ENCODE measurements around the gene ZCCHC17.
A peak's percentile ranks its signal among the peaks of the same experiment; 100 is the strongest.

ZCCHC17 gene

DNA sequence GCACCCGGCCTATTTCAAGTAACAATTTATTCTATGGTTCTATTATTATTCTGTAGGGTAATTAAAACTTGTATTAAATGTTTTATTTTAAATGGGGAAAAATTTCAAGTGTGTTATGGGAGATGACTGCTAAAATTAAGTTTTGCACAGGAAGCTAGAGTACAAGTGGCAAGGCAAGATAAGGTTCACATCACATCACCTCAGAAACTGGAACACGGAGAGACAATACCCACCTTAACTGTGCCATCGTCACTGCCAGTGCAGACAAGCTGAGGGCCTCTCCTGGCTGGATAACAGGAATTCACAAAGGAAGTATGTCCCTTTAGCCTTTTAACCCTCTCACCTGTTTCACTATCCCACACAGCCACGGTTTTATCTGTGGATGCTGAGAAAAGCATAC, 7.8 kb upstream of the ZCCHC17 start:
- in situ Hi-C loops (cut with HindIII; ENCODE audit: low pct_unique_long_range_greater_than_20kb, low sequenced_read_pairs): no loop called here
- no peak for DNase-seq (ENCODE audit: low read depth in 1 of 2, low spot score in 1 of 2)
- no peak for TF ChIP-seq JUND (IDR thresholded peaks at IDR 0.05; ENCODE audit: low read depth)

DNA sequence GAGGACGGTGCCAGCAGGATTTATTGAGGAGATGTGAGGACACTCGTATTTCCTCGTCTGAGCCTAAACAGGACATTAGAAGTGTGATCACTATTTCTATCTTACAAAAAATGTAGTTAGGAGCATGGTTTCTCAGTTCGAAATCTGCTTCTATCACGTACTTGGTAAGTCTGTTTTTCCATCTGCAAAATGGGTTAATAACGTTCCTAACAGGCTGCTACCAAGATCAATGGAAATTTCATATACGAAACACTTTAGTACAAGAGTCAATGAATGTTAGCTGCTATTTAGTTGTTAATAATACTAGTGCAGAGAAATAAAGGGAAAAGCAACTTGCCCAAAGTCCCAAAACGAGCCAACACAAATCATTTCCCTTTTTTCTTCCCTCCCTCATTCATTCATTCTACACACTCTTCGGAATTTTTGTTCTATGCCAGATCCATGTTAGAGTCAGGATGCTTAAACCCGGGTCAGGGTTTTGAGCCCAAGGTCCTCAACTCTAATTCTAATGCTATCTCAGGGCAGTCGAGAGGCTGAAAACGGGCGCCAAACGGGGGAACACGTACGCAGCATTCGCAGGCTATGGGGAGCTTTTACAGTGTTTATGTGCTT, 852 bp upstream of the ZCCHC17 start:
- no peak for TF ChIP-seq JUND (IDR thresholded peaks at IDR 0.05; ENCODE audit: low read depth)
- in situ Hi-C loops (cut with HindIII; ENCODE audit: low pct_unique_long_range_greater_than_20kb, low sequenced_read_pairs): no loop called here

DNA sequence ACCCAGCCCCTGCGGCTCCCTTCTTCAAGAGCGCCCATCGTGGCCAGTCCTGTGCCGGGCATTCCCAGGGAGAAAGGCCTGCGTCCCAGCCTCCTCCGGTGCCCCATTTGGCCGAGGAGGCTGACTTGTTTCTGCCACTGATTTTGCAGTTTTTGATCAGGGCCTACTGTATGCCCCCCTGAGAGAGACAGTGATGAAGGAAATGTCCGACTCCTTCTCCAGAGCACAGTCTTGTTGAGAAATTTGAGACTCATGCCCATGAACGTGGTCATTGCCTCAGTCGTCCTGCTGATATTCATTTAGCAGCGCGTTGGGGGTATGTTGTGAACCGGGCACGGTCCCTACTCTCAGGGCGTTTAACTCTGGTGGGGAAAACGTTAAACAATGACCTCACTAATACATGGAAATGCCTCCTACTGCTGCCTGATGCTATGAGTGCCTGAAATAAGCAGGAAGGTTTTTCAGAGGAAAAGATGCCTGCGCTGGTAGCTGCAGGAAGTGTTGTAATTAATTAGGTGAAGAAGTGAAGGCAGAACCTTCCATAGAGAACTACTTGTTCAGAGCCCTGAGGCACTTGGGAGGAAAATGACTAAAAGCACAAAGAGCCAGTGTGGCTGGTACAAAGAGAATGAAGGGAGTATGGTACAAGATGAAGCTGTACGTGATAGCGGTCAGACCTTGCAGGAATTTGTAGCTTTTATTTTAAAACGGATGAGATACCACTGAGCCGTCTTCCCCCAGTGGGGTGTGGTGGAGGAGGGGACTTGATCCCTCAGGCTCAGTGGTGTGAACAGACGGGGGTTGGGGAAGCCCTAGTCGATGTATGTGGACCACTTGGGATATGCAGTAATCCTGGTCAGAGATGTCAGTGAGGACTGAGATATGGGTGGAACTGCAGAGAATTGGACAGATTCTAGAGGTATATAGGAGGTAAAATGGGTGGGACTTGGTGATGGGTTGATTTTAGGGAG, 730 bp downstream of the ZCCHC17 start:
- in situ Hi-C loops (cut with HindIII; ENCODE audit: low pct_unique_long_range_greater_than_20kb, low sequenced_read_pairs): no loop called here

More for the DNA sequence above, 852 bp upstream of the ZCCHC17 start:
- no peak for DNase-seq (ENCODE audit: low read depth in 1 of 2, low spot score in 1 of 2)

DNA sequence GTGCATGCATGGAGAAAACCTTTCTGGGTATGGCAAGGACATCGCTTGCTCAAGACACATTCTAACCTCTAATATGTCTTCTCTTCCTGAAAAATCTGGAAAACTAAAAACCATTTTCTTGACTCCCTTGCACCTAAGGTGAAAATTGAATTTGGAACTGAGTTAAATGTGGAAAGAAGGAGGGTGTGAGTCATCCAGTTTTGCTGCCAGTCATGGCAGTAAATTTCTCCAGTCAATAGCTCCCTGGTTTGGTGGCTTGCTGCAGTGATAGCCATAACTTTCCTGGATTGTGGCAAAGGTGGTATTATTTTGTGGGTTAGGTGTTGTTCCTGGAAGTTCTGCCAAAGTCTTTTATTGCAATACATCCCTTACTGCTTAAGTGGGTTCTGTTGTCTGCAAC, 2.5 kb downstream of the ZCCHC17 start:
- no peak for TF ChIP-seq JUND (IDR thresholded peaks at IDR 0.05; ENCODE audit: low read depth)
- in situ Hi-C loops (cut with HindIII; ENCODE audit: low pct_unique_long_range_greater_than_20kb, low sequenced_read_pairs): no loop called here
- DNase-seq (ENCODE audit: low read depth in 1 of 2, low spot score in 1 of 2): no peak

More for the DNA sequence above, 730 bp downstream of the ZCCHC17 start:
- no peak for TF ChIP-seq JUND (IDR thresholded peaks at IDR 0.05; ENCODE audit: low read depth)
- peak; percentile 0 to 1 for DNase-seq (ENCODE audit: low read depth in 1 of 2, low spot score in 1 of 2)

DNA sequence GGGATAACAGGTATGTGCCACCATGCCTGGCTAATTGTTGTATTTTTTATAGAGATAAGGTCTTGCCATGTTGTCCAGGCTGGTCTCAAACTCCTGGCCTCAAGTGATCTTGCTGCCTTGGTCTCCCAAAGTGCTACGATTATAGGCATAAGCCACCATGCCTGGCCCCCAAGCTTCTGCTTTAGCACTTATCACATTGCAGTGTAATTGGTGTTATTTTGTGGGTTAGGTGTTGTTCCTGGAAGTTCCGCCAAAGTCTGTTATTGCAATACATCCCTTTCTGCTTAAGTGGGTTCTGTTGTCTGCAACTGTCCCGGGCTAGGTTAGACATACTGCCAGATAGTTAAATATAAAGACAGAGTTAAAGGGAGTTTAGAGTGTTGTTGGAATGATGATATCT, 3.4 kb downstream of the ZCCHC17 start:
- DNase-seq (ENCODE audit: low read depth in 1 of 2, low spot score in 1 of 2): no peak
- in situ Hi-C loops (cut with HindIII; ENCODE audit: low pct_unique_long_range_greater_than_20kb, low sequenced_read_pairs): no loop called here
- TF ChIP-seq JUND (IDR thresholded peaks at IDR 0.05; ENCODE audit: low read depth): no peak

DNA sequence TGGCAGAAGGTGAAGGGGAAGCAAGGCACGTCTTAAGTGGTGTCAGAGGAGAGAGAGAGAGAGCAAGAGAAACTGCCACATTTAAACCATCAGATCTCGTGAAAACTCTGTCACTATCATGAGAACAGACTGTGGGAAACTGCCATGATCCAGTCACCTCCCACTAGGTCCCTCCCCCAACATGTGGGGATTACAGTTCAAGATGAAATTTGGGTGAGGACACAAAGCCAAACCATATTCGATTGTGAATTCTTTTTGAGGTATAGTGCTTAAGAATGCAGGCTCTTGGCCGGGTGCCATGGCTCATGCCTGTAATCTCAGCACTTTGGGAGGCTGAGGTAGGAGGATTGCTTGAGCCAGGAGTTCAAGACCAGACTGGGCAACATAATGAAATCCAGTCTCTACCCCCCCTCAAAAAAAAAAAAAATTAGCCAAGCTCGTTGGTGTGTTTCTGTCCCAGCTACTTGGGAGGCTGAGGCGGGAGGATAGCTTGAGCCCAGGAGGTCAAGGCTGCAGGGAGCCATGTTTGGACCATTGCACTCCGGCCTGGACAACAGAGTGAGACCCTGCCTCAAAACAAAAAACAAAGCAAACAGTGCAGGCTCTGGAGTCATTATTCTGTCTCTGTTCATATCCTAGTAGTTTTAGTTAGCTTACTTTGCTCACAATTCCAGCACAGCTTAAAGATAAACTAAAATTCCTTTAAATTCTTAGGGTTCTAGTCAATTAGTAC, 6.0 kb downstream of the ZCCHC17 start:
- no peak for DNase-seq (ENCODE audit: low read depth in 1 of 2, low spot score in 1 of 2)
- in situ Hi-C loops (cut with HindIII; ENCODE audit: low pct_unique_long_range_greater_than_20kb, low sequenced_read_pairs): no loop called here
- TF ChIP-seq JUND (IDR thresholded peaks at IDR 0.05; ENCODE audit: low read depth): no peak

DNA sequence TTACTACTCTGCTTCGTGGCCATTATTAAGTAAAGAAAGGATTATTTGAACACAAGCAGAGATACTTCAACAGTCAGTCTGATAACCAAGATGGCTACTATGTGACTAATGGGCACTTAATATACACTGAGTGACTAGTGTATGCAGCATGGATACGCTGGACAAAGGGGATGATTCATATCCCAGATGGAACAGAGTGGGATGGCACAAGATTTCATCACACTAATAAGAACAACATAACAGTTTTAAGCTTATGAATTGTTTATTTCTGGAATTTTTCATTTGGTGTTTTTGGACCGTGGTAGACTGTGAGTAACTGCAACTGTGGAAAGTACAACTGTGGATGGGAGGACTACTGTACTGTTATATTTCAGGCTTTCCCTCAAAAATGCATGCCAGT, 9.4 kb downstream of the ZCCHC17 start:
- in situ Hi-C loops (cut with HindIII; ENCODE audit: low pct_unique_long_range_greater_than_20kb, low sequenced_read_pairs): no loop called here
- no peak for TF ChIP-seq JUND (IDR thresholded peaks at IDR 0.05; ENCODE audit: low read depth)
- DNase-seq (ENCODE audit: low read depth in 1 of 2, low spot score in 1 of 2): no peak

DNA sequence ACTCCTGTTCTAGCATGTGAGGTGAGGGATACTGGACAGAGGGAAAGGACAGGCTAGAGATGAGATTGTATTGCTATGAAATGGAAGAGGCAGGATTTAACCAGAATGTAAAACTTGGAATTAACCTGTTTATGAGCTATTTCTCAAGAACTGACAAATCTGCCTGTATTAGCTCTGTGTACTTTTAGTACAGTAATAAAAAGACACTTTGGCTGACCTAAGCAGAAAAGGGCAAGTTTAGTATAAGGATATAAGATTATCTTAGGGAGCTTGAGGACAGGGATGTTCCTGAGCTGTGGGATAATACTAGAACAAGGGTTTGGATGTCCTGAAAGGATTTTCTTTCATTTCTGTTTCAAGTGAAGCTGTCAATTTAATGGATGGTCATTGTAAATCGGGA, 11.2 kb downstream of the ZCCHC17 start:
- no peak for DNase-seq (ENCODE audit: low read depth in 1 of 2, low spot score in 1 of 2)
- in situ Hi-C loops (cut with HindIII; ENCODE audit: low pct_unique_long_range_greater_than_20kb, low sequenced_read_pairs): no loop called here
- no peak for TF ChIP-seq JUND (IDR thresholded peaks at IDR 0.05; ENCODE audit: low read depth)

DNA sequence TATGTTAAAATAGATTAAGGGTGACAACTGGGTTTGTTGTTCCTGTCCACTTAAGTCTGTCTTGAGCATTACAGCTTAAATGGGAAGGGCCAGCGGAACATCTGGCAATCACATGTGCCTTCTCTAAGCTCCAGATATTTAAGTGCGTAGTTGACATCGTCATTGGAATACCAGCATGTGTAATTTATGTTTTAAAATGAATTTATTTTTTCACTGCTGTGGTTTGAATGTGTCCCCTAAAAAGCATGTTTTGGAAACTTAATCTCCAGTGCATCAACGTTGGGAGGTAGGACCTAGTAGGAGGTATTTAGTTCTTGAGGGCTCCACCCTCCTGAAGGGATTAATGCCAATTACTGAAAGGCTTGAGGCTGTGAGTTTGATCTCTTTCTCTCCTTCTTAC, 13.4 kb downstream of the ZCCHC17 start:
- no peak for DNase-seq (ENCODE audit: low read depth in 1 of 2, low spot score in 1 of 2)
- in situ Hi-C loops (cut with HindIII; ENCODE audit: low pct_unique_long_range_greater_than_20kb, low sequenced_read_pairs): no loop called here
- TF ChIP-seq JUND (IDR thresholded peaks at IDR 0.05; ENCODE audit: low read depth): no peak

DNA sequence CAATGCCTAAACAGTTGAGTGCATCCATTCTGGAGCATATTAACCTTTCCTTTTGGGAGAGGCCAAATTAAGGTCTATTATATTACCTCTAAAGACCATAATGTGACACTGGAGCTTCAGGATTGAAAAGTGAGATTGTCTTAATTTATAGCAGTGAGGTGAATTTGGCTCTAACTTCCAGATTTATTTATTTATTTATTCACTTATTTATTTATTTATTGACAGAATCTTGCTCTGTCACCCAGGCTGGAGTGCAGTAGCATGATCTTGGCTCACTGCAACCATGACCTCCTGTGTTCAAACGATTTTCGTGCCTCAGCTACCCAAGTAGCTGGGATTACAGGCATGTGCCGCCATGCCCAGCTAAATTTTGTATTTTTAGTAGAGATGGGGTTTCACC, 19.1 kb downstream of the ZCCHC17 start:
- no peak for TF ChIP-seq JUND (IDR thresholded peaks at IDR 0.05; ENCODE audit: low read depth)
- no peak for DNase-seq (ENCODE audit: low read depth in 1 of 2, low spot score in 1 of 2)
- in situ Hi-C loops (cut with HindIII; ENCODE audit: low pct_unique_long_range_greater_than_20kb, low sequenced_read_pairs): no loop called here

DNA sequence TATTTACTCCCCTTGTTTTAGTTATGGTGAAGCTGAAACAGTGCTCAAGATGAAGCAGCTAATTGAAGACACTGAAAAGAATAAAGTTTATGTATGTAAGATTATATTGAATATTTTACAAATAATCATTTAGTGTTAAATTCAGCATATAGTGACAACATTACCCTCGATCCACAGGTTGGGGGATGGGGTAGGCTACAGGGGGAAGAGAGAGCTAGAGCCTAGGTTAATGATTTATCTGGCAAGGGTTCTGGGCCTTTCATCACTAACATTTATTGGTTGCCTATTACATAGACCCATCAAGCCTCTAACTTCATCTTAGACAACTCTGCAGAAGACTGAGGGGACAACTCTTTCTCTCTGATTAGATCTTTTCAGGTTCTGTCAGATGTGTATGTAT, 21.3 kb downstream of the ZCCHC17 start:
- no peak for TF ChIP-seq JUND (IDR thresholded peaks at IDR 0.05; ENCODE audit: low read depth)
- in situ Hi-C loops (cut with HindIII; ENCODE audit: low pct_unique_long_range_greater_than_20kb, low sequenced_read_pairs): no loop called here
- no peak for DNase-seq (ENCODE audit: low read depth in 1 of 2, low spot score in 1 of 2)

DNA sequence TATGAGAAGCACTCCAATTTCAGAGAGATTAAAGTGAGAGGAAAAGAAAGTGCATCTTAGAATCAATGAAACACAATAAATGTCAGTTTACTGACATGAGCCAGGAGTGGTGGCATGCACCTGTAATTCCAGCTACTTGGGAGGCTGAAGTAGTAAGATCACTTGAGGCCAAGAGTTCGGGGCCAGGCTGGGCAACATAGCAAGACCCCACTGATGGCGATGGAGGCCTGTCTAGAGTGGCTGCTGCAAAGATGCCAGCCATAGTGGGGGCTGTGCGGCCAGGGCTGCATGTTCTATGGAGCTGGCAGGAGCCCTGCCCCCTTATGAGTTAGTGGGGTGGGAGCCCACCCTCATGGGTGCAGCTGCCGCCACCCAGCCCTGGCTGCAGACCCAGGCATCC, 27.3 kb downstream of the ZCCHC17 start:
- TF ChIP-seq JUND (IDR thresholded peaks at IDR 0.05; ENCODE audit: low read depth): no peak
- in situ Hi-C loops (cut with HindIII; ENCODE audit: low pct_unique_long_range_greater_than_20kb, low sequenced_read_pairs): no loop called here
- DNase-seq (ENCODE audit: low read depth in 1 of 2, low spot score in 1 of 2): no peak

DNA sequence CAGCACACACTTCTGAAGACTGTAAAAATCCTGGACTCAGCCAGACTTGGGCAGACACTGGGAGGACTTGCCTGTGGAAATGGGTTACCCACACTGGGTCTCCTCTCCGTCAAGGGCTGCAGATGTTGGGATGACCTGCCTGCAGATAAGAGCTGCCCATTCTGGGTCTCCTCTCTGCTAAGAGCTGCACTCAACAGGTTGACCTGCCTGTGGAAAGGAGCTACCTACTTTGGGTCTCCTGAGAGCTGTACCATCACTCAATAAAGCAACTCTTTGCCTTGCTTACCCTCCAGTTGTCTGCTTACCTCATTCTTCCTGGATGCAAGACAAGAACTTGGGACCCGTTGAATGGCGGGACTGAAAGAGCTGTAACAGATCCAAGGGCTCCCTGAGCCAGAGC, 28.2 kb downstream of the ZCCHC17 start:
- TF ChIP-seq JUND (IDR thresholded peaks at IDR 0.05; ENCODE audit: low read depth): no peak
- in situ Hi-C loops (cut with HindIII; ENCODE audit: low pct_unique_long_range_greater_than_20kb, low sequenced_read_pairs): no loop called here
- DNase-seq (ENCODE audit: low read depth in 1 of 2, low spot score in 1 of 2): no peak
